IMR-90 (cell line): ENCODE results near the gene AHCYL1. TPM values are rescaled to one million over a fixed set of nuclear protein-coding genes. Genes with fewer than 3 reads are reported as not detected.
A peak's percentile ranks its signal among the peaks of the same experiment; 100 is the strongest.

Experiments used
- ATAC-seq: fragments of 200-7000 bp; cut with Tn5 transposase; 2 replicates; pipeline ENCODE4 v1.9.1; 2020; ENCODE audit warnings: low read depth, mild to moderate bottlenecking, moderate library complexity
- BruUV-seq: library from RNA; stranded (reverse); fragments of 400-500 nt; replicated peaks from 2 replicates; lab custom pipeline; 2021; lab: Mats Ljungman, UMichigan
- CTCF ChIA-PET: fragments of 300-600 bp; formaldehyde crosslinking; extraction: SDS; loops from one replicate; lab custom pipeline; 2021; ENCODE audit warnings: antibody characterized with exemption; lab: Yijun Ruan, JAX
- POLR2A ChIA-PET: fragments of 300-600 bp; sonication (Branson Sonifier 250); formaldehyde crosslinking; loops from one replicate; lab custom pipeline; 2022; ENCODE audit warnings: antibody characterized with exemption; ENCODE audit not compliant: unreplicated experiment; lab: Charles Lee
- DNase-seq: peaks from one replicate; pipeline ENCODE4 v3.0.0; 2013
- H2AFZ ChIP-seq: replicated peaks from 2 replicates; pipeline ENCODE3; 2013; ENCODE audit warnings: low read length, mild to moderate bottlenecking; ENCODE audit not compliant: poor library complexity
- H2AK5ac ChIP-seq: 2 replicates; pipeline ENCODE4 v1.6.1; 2013; ENCODE audit warnings: low read depth, low read length, inconsistent platforms
- H2AK9ac ChIP-seq: replicated peaks from 2 replicates; pipeline ENCODE3; 2013; ENCODE audit warnings: mild to moderate bottlenecking, low read depth, low read length, moderate library complexity; ENCODE audit not compliant: poor library complexity
- H2BK120ac ChIP-seq: 2 replicates; pipeline ENCODE4 v1.6.1; 2013; ENCODE audit warnings: low read depth, low read length, inconsistent platforms
- H2BK15ac ChIP-seq: 3 replicates; pipeline ENCODE4 v1.6.1; 2013; ENCODE audit warnings: low read depth, low read length, inconsistent platforms
- H2BK20ac ChIP-seq: 2 replicates; pipeline ENCODE4 v1.6.1; 2013; ENCODE audit warnings: low read depth, mild to moderate bottlenecking, inconsistent platforms, low read length, moderate library complexity
- H2BK5ac ChIP-seq: 2 replicates; pipeline ENCODE4 v1.6.1; 2013; ENCODE audit warnings: mild to moderate bottlenecking, low read depth, low read length, inconsistent platforms; ENCODE audit not compliant: poor library complexity, severe bottlenecking
- H3K14ac ChIP-seq: replicated peaks from 2 replicates; pipeline ENCODE4 v1.6.1; 2013; ENCODE audit warnings: low read depth, low read length, inconsistent platforms
- H3K18ac ChIP-seq: 2 replicates; pipeline ENCODE4 v1.6.1; 2013; ENCODE audit warnings: low read depth, low read length, control low read depth
- H3K23ac ChIP-seq: 2 replicates; pipeline ENCODE4 v1.6.1; 2013; ENCODE audit warnings: low read depth, low read length, inconsistent platforms
- H3K27ac ChIP-seq: 2 replicates; pipeline ENCODE4 v1.5.1; 2013; ENCODE audit warnings: mild to moderate bottlenecking, control low read depth, low read length; ENCODE audit not compliant: insufficient read depth
- H3K27me3 ChIP-seq: 2 replicates; pipeline ENCODE4 v1.6.1; 2013; ENCODE audit warnings: low read length; ENCODE audit not compliant: control insufficient read depth, insufficient read depth
- H3K36me3 ChIP-seq: 2 replicates; pipeline ENCODE4 v1.6.1; 2013; ENCODE audit warnings: low read length, mixed read lengths; ENCODE audit not compliant: control insufficient read depth, insufficient read depth
- H3K4ac ChIP-seq: 2 replicates; pipeline ENCODE4 v1.6.1; 2013; ENCODE audit warnings: low read depth, low read length, inconsistent platforms
- H3K4me1 ChIP-seq: 2 replicates; pipeline ENCODE4 v1.6.1; 2013; ENCODE audit warnings: low read length, mixed read lengths; ENCODE audit not compliant: control insufficient read depth, insufficient read depth
- H3K4me2 ChIP-seq: 2 replicates; pipeline ENCODE4 v1.6.1; 2013; ENCODE audit warnings: low read depth, mild to moderate bottlenecking, control low read depth, low read length, moderate library complexity
- H3K4me3 ChIP-seq: 2 replicates; pipeline ENCODE4 v1.5.1; 2013; ENCODE audit warnings: low read depth, mild to moderate bottlenecking, control low read depth, low read length, moderate library complexity; ENCODE audit not compliant: insufficient read depth
- H3K56ac ChIP-seq: 2 replicates; pipeline ENCODE4 v1.6.1; 2013; ENCODE audit warnings: low read length, inconsistent platforms; ENCODE audit not compliant: insufficient read depth; ENCODE audit errors: extremely low read depth
- H3K79me1 ChIP-seq, 2 experiments: 2 replicates each; pipeline ENCODE4 v1.6.1; 2013; ENCODE audit warnings: low read length in 2 of 2, inconsistent platforms in 1 of 2, low read depth in 1 of 2
- H3K9ac ChIP-seq: 2 replicates; pipeline ENCODE4 v1.6.1; 2013; ENCODE audit warnings: low read depth, low read length, control low read depth
- H3K9me1 ChIP-seq: 2 replicates; pipeline ENCODE4 v1.6.1; 2013; ENCODE audit warnings: low read length, inconsistent platforms; ENCODE audit not compliant: insufficient read depth
- H3K9me3 ChIP-seq: 2 replicates; pipeline ENCODE4 v1.6.1; 2013; ENCODE audit warnings: low read length; ENCODE audit not compliant: control insufficient read depth, insufficient read depth
- H4K20me1 ChIP-seq: 2 replicates; pipeline ENCODE4 v1.6.1; 2013; ENCODE audit warnings: low read length, inconsistent platforms; ENCODE audit not compliant: insufficient read depth
- H4K5ac ChIP-seq: 2 replicates; pipeline ENCODE4 v1.6.1; 2013; ENCODE audit warnings: mild to moderate bottlenecking, low read depth, low read length, control low read depth
- H4K8ac ChIP-seq, 2 experiments: 2 replicates each; pipeline ENCODE4 v1.6.1; 2013; ENCODE audit warnings: low read depth in 2 of 2, low read length in 2 of 2, control low read depth in 1 of 2, inconsistent platforms in 1 of 2
- H4K91ac ChIP-seq: 2 replicates; pipeline ENCODE4 v1.6.1; 2013; ENCODE audit warnings: low read depth, low read length, inconsistent platforms; ENCODE audit not compliant: insufficient read depth
- MAFK ChIP-seq: IDR thresholded peaks from 2 replicates; pipeline ENCODE4 v1.6.1; 2012; ENCODE audit warnings: low read depth, low read length, improper control_type of control experiment
- WGBS, 2 experiments: methylation state at CpG; one replicate each; pipeline versions ENCODE4 v1.1.5 to v1.1.7; 2013; ENCODE audit warnings: missing lambda C conversion rate in 2 of 2; ENCODE audit not compliant: insufficient read length in 1 of 2; ENCODE audit errors: extremely low coverage in 2 of 2; 5-methylcytosine and 5-hydroxymethylcytosine counted together
- dilution Hi-C: fragments of 300-500 bp; cut with HindIII; formaldehyde crosslinking; loops from one replicate; pipeline ENCODE4 v1.14.3; 2018; ENCODE audit warnings: low sequenced_read_pairs; ENCODE audit not compliant: unreplicated experiment
- in situ Hi-C: fragments of 300-500 bp; cut with MboI; formaldehyde crosslinking; loops from 3 replicates; pipeline ENCODE4 v1.14.3; 2019; ENCODE audit warnings: low sequenced_read_pairs, inconsistent platforms, mixed read lengths
- intact Hi-C: fragments of 100-400 bp; cut with micrococcal nuclease; formaldehyde crosslinking; loops from 2 replicates; pipeline ENCODE4 v1.10.0; 2022
- polyA plus RNA-seq, 3 experiments: library from polyadenylated mRNA; depleted of rRNA; stranded (reverse); fragments of >200 nt; gene quantifications; 2 replicates each; pipeline ENCODE4 v1.2.3, GENCODE V29; 2012; ENCODE audit warnings: low replicate concordance in 1 of 3
- total RNA-seq: library from RNA; depleted of rRNA; stranded (reverse); fragments of >200 nt; gene quantifications from 2 replicates; pipeline ENCODE4 v1.2.3, GENCODE V29; 2012
- TF ChIP-seq, protein P1 (sequence below): conservative IDR thresholded peaks from 2 replicates; pipeline ENCODE4 v1.5.1; 2012; ENCODE audit warnings: mild to moderate bottlenecking, low read depth, low read length, improper control_type of control experiment

The AHCYL1 gene
- total and polyA plus RNA-seq, 2 of the 4 experiments (the other 2 are of a cell fraction), result 75.1 to 76.0 TPM

DNA sequence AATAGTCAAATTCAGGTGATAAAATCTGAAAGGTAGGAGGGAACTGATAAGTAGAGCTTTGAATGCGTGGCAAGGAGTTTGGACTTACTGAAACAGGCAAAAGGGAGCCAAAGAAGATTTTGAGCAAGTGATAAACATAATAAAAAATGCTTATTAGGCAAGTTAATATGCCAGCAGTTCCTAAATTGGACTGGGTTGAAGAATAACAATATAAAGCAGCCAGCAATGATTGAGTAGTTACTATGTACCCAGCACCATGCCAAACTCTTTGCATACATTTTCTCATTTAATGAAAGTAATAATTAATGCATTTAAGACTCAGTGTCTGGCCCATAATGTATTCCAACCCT is 23.8 kb upstream of the AHCYL1 start:
- dilution Hi-C loops, result no loop called here
- Histone ChIP-seq H4K91ac (peak overlapping the region; percentile 71), H4K8ac (peak overlapping the region; percentile 3 to 70; a peak in 2 of 4 replicates), H4K20me1 (no peaks in the 10 kb centered on the region), H2AFZ (no peak overlapping the region), H3K9me3 (no peaks in the 10 kb centered on the region), H3K9me1 (peaks cover 15% of the 10 kb centered on the region), H3K56ac (no peak overlapping the region; the same call in 1 of the 2 replicates), H3K4me2 (no peak overlapping the region), H2BK20ac (peak overlapping the region; percentile 90), H2BK15ac (peak overlapping the region; percentile 84; the same call in 2 of the 3 replicates), H3K9ac (no peak overlapping the region), H3K4me3 (no peak overlapping the region), H3K27ac (no peak overlapping the region), H3K27me3 (no peaks in the 10 kb centered on the region), H3K36me3 (no peaks in the 10 kb centered on the region), H2AK9ac (no peak overlapping the region), H2BK5ac (no peak overlapping the region), H3K4ac (peak overlapping the region; percentile 91; the same call in 1 of the 2 replicates), H4K5ac (peak overlapping the region; percentile 12; the same call in 1 of the 2 replicates), H3K79me1 (no peaks in the 10 kb centered on the region), H2BK120ac (peak overlapping the region; percentile 99), H3K23ac (0 out of 2 replicates have a peak overlapping the region, but pooled peaks have one; percentile 21), H3K18ac (peak overlapping the region; percentile 40; the same call in 1 of the 2 replicates), H3K4me1 (peaks cover 13% of the 10 kb centered on the region), H2AK5ac (peak overlapping the region; percentile 71; the same call in 1 of the 2 replicates), H3K14ac (peak overlapping the region; percentile 53; the same call in 1 of the 2 replicates)
- in situ Hi-C loops, result no loop called here
- TF ChIP-seq, protein P1, sequence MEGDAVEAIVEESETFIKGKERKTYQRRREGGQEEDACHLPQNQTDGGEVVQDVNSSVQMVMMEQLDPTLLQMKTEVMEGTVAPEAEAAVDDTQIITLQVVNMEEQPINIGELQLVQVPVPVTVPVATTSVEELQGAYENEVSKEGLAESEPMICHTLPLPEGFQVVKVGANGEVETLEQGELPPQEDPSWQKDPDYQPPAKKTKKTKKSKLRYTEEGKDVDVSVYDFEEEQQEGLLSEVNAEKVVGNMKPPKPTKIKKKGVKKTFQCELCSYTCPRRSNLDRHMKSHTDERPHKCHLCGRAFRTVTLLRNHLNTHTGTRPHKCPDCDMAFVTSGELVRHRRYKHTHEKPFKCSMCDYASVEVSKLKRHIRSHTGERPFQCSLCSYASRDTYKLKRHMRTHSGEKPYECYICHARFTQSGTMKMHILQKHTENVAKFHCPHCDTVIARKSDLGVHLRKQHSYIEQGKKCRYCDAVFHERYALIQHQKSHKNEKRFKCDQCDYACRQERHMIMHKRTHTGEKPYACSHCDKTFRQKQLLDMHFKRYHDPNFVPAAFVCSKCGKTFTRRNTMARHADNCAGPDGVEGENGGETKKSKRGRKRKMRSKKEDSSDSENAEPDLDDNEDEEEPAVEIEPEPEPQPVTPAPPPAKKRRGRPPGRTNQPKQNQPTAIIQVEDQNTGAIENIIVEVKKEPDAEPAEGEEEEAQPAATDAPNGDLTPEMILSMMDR, result no peak
- peak; percentile 35 for TF ChIP-seq MAFK
- POLR2A ChIA-PET, result no interaction called here
- CTCF ChIA-PET, result interaction anchor here (1.4 to 1.8 kb wide), 2 partner anchors 24 to 170 kb away, joined by 3 to 6 read pairs; partner anchors contain the start of gene AHCYL1
- no CpG with 5 or more reads among the region's 1 CpG for WGBS, 2 experiments
- no peak for ATAC-seq
- intact Hi-C loops, result no loop called here
- BruUV-seq, result no TSS peak
- DNase-seq, result no peak
